Limb (tissue), 2 donors: ENCODE measurements around the gene HID1.

Experiments
- DNase-seq, 2 donors: peaks; one replicate each; pipeline ENCODE4 v3.0.0-alpha.2; 2016; ENCODE audit errors: extremely low spot score in 2 of 2

Gene HID1

GRCh38 chr17:74903034-74903433 lies 69.5 kb downstream of the HID1 start:
- DNase-seq, result no peak

- DNase-seq, result no peak
These were observed 71.0 kb downstream of the HID1 start for GRCh38 chr17:74901353-74902135.
